Measurements from ENCODE around the gene EGLN3. TPM values are rescaled to one million over a fixed set of nuclear protein-coding genes. Genes with fewer than 3 reads are reported as not detected.
A peak's percentile ranks its signal among the peaks of the same experiment; 100 is the strongest.

EGLN3 gene
- total RNA-seq, 4 donors from 2014 or later = 9.4 to 15.7 (median 13.5) TPM

GRCh38 chr14:33943096-33943883 is 7.6 kb downstream of the EGLN3 start:
- in situ Hi-C loops (cut with MboI; ENCODE audit: low sequenced_read_pairs in 4 of 4) (no loop called here), intact Hi-C loops (cut with DNase I; ENCODE audit: low total_unique reads) (no loop called here)
- no peaks in the 10 kb centered on the region for H3K36me3 ChIP-seq
- no peak overlapping the region for H3K4me3 ChIP-seq
- no peaks in the 10 kb centered on the region for H3K27me3 ChIP-seq
- peaks cover 11 to 15% of the 10 kb centered on the region in 2 donors for H3K4me1 ChIP-seq
- no peak for DNase-seq
- no peak overlapping the region for H3K27ac ChIP-seq
- TF ChIP-seq POLR2A (IDR thresholded peaks at IDR 0.05) (no peak), CTCF (IDR thresholded peaks at IDR 0.05 in 4 of 5, conservative IDR thresholded peaks at IDR 0.05 in 1 of 5) (no peak)
- ATAC-seq = no peak
- no peaks in the 10 kb centered on the region for H3K9me3 ChIP-seq

DNA sequence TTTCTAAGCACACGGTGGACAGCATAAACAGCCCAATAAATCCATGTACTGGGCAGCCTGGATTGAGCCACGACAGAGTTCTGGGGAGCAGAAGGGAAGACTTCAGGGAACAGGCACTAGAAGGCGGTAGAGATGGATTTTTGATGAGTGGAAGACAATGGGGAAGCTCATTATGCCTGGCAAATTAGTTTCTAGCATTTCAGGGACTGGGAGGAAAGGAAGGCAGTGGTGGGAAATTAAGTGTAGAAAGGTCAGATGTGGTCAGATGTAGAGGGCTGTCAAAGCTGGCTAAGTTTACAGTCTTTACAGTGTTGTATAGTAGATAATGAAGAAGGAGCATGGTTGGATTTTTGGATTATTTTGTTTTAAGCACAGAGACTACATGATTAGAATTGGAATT is 9.2 kb downstream of the EGLN3 start:
- in situ Hi-C loops (cut with MboI; ENCODE audit: low sequenced_read_pairs in 4 of 4) (no loop called here), intact Hi-C loops (cut with DNase I; ENCODE audit: low total_unique reads) (no loop called here)
- ATAC-seq = no peak
- H3K4me1 ChIP-seq = peaks cover 17 to 19% of the 10 kb centered on the region in 2 donors
- no peaks in the 10 kb centered on the region for H3K9me3 ChIP-seq
- no peak overlapping the region for H3K4me3 ChIP-seq
- no peak overlapping the region for H3K27ac ChIP-seq
- H3K27me3 ChIP-seq = no peaks in the 10 kb centered on the region
- no peak for DNase-seq
- TF ChIP-seq POLR2A (IDR thresholded peaks at IDR 0.05) = no peak
- TF ChIP-seq CTCF (IDR thresholded peaks at IDR 0.05 in 4 of 5, conservative IDR thresholded peaks at IDR 0.05 in 1 of 5) = no peak
- H3K36me3 ChIP-seq = no peaks in the 10 kb centered on the region

DNA sequence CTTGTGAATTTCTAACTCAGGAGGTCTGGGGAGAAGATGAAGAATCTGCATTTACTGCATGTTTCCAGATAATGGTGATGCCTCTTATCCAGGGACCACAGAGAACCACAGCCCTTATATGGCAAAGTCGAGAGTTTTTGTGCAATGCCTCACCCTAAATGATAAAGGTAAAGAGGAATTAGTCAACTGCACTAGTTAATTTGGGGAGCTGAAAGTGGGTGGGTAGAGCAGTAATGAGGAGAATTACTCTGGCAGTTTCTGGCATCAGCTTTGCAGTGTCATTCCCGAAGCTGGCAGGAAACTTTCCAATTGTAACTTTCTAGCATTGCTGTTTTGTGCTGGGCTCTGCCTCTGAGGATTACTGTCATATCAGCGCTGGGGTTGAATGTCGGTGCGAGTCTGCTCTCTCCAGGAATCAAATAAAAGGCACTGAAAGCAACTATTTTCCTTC is 10.3 kb downstream of the EGLN3 start:
- Histone ChIP-seq H3K4me1 (peaks cover 17 to 19% of the 10 kb centered on the region in 2 donors), H3K9me3 (no peaks in the 10 kb centered on the region), H3K4me3 (no peak overlapping the region), H3K36me3 (no peaks in the 10 kb centered on the region), H3K27ac (no peak overlapping the region), H3K27me3 (no peaks in the 10 kb centered on the region)
- no peak for DNase-seq
- TF ChIP-seq POLR2A (IDR thresholded peaks at IDR 0.05) (no peak), CTCF (IDR thresholded peaks at IDR 0.05 in 4 of 5, conservative IDR thresholded peaks at IDR 0.05 in 1 of 5) (no peak)
- ATAC-seq = no peak
- in situ Hi-C loops (cut with MboI; ENCODE audit: low sequenced_read_pairs in 4 of 4) (no loop called here), intact Hi-C loops (cut with DNase I; ENCODE audit: low total_unique reads) (no loop called here)

GRCh38 chr14:33938131-33938949 is 12.5 kb downstream of the EGLN3 start:
- TF ChIP-seq POLR2A (IDR thresholded peaks at IDR 0.05) (no peak), CTCF (IDR thresholded peaks at IDR 0.05 in 4 of 5, conservative IDR thresholded peaks at IDR 0.05 in 1 of 5) (no peak)
- Histone ChIP-seq H3K4me1 (peaks cover 25 to 27% of the 10 kb centered on the region in 2 donors), H3K27ac (peak overlapping the region; percentile 65 to 76 (median 72)), H3K27me3 (no peaks in the 10 kb centered on the region), H3K4me3 (peak overlapping the region; percentile 35 to 43 (median 42)), H3K9me3 (no peaks in the 10 kb centered on the region), H3K36me3 (no peaks in the 10 kb centered on the region)
- in situ Hi-C loops (cut with MboI; ENCODE audit: low sequenced_read_pairs in 4 of 4) (no loop called here), intact Hi-C loops (cut with DNase I; ENCODE audit: low total_unique reads) (loop anchor here (5.0 to 10.0 kb wide), 2 partner anchors 124 to 286 kb away; no protein-coding TSS in a partner anchor)
- ATAC-seq = peak; percentile 84 to 92
- peak; percentile 40 to 74 for DNase-seq
